Islet precursor cell (in vitro differentiated cells): ENCODE data around the gene CENPM.
"Not testable (repeated sequence)": the region's sequence is repeated elsewhere in the genome, so short reads cannot be mapped to it uniquely, and the experiment has no call there.

Experiments used
- DNase-seq: peaks from one replicate; pipeline ENCODE4 v3.0.0-alpha.2; 2018

The CENPM gene

GRCh38 chr22:41966225-41966606 is 19.3 kb upstream of the CENPM start:
- DNase-seq = no peak

GRCh38 chr22:41964112-41964491 is 17.1 kb upstream of the CENPM start:
- DNase-seq = no peak

- no peak for DNase-seq
Observed at GRCh38 chr22:41963453-41964111, 16.6 kb upstream of the CENPM start.

GRCh38 chr22:41957941-41958556 is 11.1 kb upstream of the CENPM start:
- DNase-seq = no peak

GRCh38 chr22:41952713-41953112 is 5.8 kb upstream of the CENPM start:
- no peak for DNase-seq

GRCh38 chr22:41951898-41952474 is 5.0 kb upstream of the CENPM start, which contains the start of gene SMIM45:
SMIM45 (plus strand) TSS chr22:41952150.
- no peak for DNase-seq

GRCh38 chr22:41949297-41949965 is 2.5 kb upstream of the CENPM start:
- DNase-seq = no peak

- not testable (repeated sequence) for DNase-seq
Observed at GRCh38 chr22:41948928-41949296, 2.0 kb upstream of the CENPM start.

GRCh38 chr22:41948142-41948541 is 1.2 kb upstream of the CENPM start:
- DNase-seq = no peak

- no peak for DNase-seq
Observed at GRCh38 chr22:41947424-41948080, 600 bp upstream of the CENPM start.

GRCh38 chr22:41943661-41944209 is 3.2 kb downstream of the CENPM start:
- DNase-seq = no peak

- DNase-seq = peak; percentile 93
Observed at GRCh38 chr22:41940832-41941765, 5.9 kb downstream of the CENPM start.

- DNase-seq = peak; percentile 54
Observed at GRCh38 chr22:41939981-41940831, 6.7 kb downstream of the CENPM start.

- no peak for DNase-seq
Observed at GRCh38 chr22:41936894-41937169, 10.1 kb downstream of the CENPM start.

- DNase-seq = peak; percentile 43
Observed at GRCh38 chr22:41935509-41935908, 11.4 kb downstream of the CENPM start.

- DNase-seq = peak; percentile 47
Observed at GRCh38 chr22:41935015-41935351, 12.0 kb downstream of the CENPM start.

GRCh38 chr22:41934284-41935014 is 12.5 kb downstream of the CENPM start:
- DNase-seq = peak; percentile 39

- peak; percentile 43 for DNase-seq
Observed at GRCh38 chr22:41933411-41934177, 13.4 kb downstream of the CENPM start.

GRCh38 chr22:41932353-41932752 is 14.6 kb downstream of the CENPM start:
- no peak for DNase-seq
